NCI-H1092 (cell line): ENCODE measurements around the gene RNF125.
"Not testable (repeated sequence)": the region's sequence is repeated elsewhere in the genome, so short reads cannot be mapped to it uniquely, and the experiment has no call there.

ENCODE experiments used
- DNase-seq: peaks from one replicate; lab custom pipeline; 2025; lab: John Stamatoyannopoulos, UW

The RNF125 gene

GRCh38 chr18:32025744-32026143 is 7.1 kb downstream of the RNF125 start:
- no peak for DNase-seq

DNA sequence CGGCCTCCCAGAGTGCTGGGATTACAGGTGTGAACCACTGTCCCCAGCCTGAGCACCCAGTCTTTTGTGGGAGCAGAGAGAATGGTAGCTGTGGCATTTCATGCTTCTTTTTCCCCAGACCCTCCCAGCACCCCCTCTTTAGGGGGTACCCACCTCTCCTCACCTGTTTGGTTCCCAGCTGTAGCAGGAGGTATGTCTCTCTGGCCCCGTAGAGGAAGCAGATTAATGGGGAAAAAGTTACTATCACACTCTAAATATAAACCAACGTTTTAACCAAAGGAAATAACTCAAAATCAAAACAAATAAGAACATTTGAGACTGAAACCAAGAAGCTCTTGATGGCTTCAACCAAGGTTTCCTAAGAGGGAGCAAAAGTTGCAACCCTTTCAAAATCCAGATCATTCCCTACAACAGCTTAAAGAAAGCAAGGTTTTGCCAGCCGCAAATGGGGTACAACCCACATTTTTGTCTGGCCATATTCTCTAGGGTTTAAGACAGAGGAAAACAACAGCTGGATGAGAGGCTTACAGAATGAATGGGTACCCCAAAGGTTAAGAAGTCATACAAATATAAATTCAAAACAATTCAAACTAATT is 8.0 kb downstream of the RNF125 start:
- DNase-seq, result no peak

DNA sequence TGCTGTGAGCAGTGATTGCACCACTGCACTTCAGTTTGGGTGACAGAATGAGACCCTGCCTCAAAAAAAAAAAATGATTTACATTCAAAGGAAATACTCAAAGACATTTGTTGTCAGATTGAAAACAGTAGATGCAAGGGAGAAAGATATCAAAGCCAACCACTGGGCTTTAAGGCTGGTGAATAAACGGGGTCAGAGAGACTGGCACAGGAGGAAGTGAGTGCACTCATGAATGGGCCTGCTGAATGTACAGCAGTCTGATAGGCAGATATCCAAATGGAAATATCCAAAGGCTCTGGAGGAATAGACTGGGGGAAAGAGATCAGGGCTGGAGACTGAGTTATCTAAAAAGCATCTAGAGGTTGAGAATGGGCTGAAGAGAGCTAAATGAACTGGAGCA is 10.9 kb downstream of the RNF125 start:
- no peak for DNase-seq

DNA sequence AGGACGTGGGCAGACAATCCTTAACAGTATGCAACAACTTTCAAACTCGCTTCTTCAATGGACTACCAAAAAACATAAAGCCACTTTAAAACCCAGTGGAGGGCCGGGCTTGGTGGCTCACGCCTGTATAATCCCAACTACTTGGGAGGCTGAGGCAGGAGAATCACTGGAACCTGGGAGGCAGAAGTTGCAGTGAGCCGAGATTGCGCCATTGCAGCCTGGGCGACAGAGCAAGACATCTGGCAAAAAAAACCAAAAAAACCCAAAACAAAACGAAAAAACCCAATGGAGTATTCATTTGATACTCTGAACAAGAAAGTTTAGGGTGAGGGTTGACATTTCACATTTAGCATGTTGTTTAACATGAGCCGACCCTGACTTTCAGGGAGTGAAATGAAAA is 14.0 kb downstream of the RNF125 start:
- no peak for DNase-seq

DNA sequence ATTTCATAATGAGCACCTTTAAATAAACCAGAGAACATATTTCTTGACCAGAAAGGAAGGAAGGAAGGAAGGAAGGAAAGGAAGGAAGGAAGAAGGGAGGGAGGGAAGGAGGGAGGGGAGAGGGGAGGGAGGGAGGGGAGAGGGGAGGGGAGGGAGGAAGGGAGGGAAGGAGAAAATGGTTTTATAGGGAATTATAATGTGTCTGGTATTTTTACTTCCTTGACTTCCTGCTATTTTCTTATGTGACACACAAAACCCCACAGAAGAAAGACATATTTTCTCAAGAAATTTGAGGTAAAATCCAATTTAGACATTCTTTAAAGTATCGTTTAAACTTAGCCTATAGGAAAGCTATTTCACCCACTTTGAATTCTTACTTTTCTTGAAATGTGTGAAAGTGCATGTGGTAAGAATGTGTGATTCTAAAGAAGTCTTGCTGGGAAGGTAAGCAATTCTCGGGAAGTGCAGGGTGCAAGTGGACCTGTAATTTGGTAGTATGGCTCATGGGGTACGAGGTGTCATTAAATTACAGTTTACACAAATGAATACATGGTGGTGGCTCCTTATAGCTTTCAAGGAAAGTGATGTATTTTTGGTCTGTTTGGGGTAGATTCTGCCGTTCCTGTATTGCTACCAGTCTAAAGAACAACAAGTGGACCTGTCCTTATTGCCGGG is 18.0 kb downstream of the RNF125 start:
- no peak for DNase-seq

DNA sequence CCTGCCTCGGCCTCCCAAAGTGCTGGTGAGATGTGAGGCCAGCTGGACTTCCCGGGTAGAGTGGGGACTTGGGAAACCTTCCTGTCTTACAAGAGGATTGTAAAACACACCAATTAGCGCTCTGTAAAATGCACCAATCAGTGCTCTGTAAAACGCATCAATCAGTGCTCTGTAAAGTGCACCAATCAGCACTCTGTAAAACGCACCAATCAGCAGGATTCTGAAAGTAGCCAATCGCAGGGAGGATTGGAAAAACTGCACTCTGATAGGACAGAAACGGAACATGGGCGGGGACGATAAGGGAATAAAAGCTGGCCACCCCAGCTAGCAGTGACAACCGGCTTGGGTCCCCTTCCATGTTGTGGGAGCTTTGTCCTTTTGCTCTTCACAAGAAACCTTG is 19.0 kb downstream of the RNF125 start:
- DNase-seq, result no peak

- DNase-seq, result no peak
Measured at GRCh38 chr18:32040936-32041335, 22.3 kb downstream of the RNF125 start.

DNA sequence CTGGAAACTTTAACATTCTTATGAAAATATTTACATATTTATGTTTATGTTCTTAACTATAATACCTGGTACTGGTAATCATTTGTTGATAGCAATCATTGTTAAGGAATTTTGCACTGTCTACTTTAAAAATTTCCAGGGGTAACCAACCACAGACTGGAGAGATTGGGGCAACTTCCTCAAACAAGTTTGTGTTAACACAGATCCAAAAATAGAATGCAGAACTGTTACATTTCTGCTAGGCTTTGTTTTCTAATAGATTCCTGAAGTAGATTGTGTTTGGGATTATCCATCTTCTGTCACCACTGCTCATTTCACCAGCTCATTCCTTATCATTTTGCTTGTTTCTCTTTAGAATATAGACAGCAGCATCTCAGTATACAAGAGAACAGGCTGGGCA is 23.7 kb downstream of the RNF125 start:
- DNase-seq, result no peak

- DNase-seq, result no peak
Measured at GRCh38 chr18:32048507-32049091, 30.0 kb downstream of the RNF125 start.

GRCh38 chr18:32049393-32050171 is 31.0 kb downstream of the RNF125 start:
- no peak for DNase-seq

DNA sequence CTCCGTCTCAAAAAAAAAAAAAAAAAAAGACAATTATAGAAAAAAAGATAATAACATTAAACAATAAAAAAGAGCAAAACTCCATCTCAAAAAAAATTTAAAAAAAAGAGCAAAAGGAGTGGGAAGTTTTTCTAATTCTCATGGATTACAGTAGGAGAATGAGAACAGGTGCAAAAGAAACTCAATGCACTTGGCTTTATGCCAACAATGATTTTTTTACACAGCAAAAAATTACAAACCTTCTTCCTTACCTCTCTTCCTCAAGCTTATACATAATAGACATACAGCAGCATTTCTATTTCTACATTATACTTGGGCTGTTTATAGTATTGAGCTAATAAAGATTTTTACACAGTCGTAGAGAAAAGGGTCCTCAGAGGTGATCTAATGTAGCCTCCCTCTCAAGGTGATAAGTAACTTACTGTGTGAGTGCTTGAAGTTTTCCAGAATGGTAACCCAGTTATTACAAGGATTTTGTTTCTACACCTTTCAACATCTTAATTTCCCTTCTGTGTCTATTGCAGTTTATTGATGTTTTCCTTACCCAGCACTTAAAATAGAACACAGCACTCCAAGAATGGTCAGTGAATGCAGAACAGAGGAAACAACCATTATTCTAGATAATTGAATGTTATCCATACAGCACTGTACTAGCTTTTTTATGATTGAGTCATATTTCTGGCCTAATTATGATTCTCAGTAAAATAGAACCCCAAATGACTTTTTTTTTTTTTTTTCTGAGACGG is 38.2 kb downstream of the RNF125 start:
- DNase-seq, result no peak

GRCh38 chr18:32057624-32058165 is 39.1 kb downstream of the RNF125 start:
- no peak for DNase-seq

DNA sequence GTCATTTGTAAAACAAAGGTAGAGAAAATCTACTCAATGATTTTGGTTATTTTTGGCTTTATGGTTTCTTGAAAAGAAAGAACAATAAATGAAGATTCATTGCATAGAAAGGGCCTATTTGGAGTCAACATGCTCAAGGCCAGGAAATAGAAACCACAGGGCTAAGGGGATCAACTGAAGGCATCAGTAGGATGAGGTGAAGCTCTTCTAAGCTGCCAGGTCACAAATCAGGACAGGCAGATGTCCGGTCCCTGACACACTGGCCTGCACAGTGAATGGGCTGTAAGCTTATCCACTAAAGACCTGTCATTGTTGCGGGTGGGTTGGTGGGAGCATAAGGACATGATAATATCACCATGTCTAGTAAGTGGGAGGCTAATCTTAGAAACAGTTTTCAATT is 41.4 kb downstream of the RNF125 start:
- no peak for DNase-seq

- DNase-seq, result no peak
Measured at GRCh38 chr18:32067375-32068167, 48.9 kb downstream of the RNF125 start.

DNA sequence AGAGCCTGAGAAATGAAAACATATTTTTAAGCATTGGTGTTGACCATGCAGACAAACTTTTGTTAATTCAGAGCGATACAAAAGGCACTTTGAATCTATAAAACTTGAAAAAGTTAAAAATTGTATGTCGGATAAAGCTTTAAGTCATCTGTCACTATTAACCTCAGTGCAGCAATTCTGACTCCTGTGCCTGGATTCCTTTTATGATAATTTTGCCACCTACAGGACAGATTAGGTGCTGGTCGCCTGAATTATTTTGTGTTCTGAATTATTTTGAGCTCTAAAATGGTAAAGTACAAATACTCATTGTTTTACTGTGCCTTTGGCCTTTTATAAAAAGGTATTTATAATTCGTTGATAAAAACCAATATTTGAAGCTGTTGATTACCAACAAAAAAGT is 53.7 kb downstream of the RNF125 start:
- DNase-seq, result no peak

GRCh38 chr18:32074206-32074605 is 55.6 kb downstream of the RNF125 start:
- no peak for DNase-seq

GRCh38 chr18:32078845-32079244 is 60.2 kb downstream of the RNF125 start:
- DNase-seq, result no peak

- DNase-seq, result no peak
Measured at GRCh38 chr18:32081881-32082280, 63.3 kb downstream of the RNF125 start.

- DNase-seq, result no peak
Measured at GRCh38 chr18:32083781-32084180, 65.2 kb downstream of the RNF125 start.

- DNase-seq, result no peak
Measured at GRCh38 chr18:32086881-32087280, 68.3 kb downstream of the RNF125 start.

GRCh38 chr18:32090831-32091230 is 72.2 kb downstream of the RNF125 start:
- not testable (repeated sequence) for DNase-seq
